Osteoblast (primary cell): Measurements from ENCODE around the gene FRMD4B. TPM values are rescaled to one million over a fixed set of nuclear protein-coding genes. Genes with fewer than 3 reads are reported as not detected.

Source experiments
- DNase-seq: peaks from one replicate; pipeline ENCODE4 v3.0.0; 2011; ENCODE audit warnings: low spot score, mixed read lengths; ENCODE audit not compliant: insufficient read length; ENCODE audit errors: missing footprints
- H2AFZ ChIP-seq: 2 replicates; pipeline ENCODE4 v1.6.0; 2011; ENCODE audit warnings: mild to moderate bottlenecking, low read length
- H3K27ac ChIP-seq: 2 replicates; pipeline ENCODE4 v1.5.1; 2011; ENCODE audit warnings: mild to moderate bottlenecking, low read depth, low read length, moderate library complexity
- H3K27me3 ChIP-seq: 2 replicates; pipeline ENCODE4 v1.6.0; 2012; ENCODE audit warnings: mild to moderate bottlenecking, control low read depth, inconsistent platforms, low read length, moderate library complexity; ENCODE audit not compliant: insufficient read depth
- H3K36me3 ChIP-seq: 2 replicates; pipeline ENCODE4 v1.5.1; 2011; ENCODE audit warnings: mild to moderate bottlenecking, low read length, control low read depth, moderate library complexity; ENCODE audit not compliant: insufficient read depth
- H3K4me1 ChIP-seq: 2 replicates; pipeline ENCODE4 v1.5.1; 2011; ENCODE audit warnings: mild to moderate bottlenecking, low read length, control low read depth, moderate library complexity; ENCODE audit not compliant: insufficient read depth
- H3K4me2 ChIP-seq: 2 replicates; pipeline ENCODE4 v1.6.0; 2011; ENCODE audit warnings: mild to moderate bottlenecking, low read length; ENCODE audit not compliant: insufficient read depth
- H3K4me3 ChIP-seq: fragments of 200-600 bp; sonication (generic); 3 replicates; pipeline ENCODE4 v1.5.1; 2012; ENCODE audit warnings: mild to moderate bottlenecking, low read length, inconsistent platforms; ENCODE audit not compliant: insufficient read depth
- H3K79me2 ChIP-seq: 2 replicates; pipeline ENCODE4 v1.6.0; 2012; ENCODE audit warnings: mild to moderate bottlenecking, low read length, control low read depth, inconsistent platforms; ENCODE audit not compliant: insufficient read depth
- H3K9me3 ChIP-seq: 2 replicates; pipeline ENCODE4 v1.5.1; 2011; ENCODE audit warnings: low read depth, low read length, control low read depth
- H4K20me1 ChIP-seq: 2 replicates; pipeline ENCODE4 v1.6.0; 2012; ENCODE audit warnings: mild to moderate bottlenecking, low read length, control low read depth; ENCODE audit not compliant: insufficient read depth
- total RNA-seq: library from RNA; depleted of rRNA; stranded (reverse); fragments of >200 nt; gene quantifications from 2 replicates; pipeline ENCODE4 v1.2.3, GENCODE V29; 2012
- TF ChIP-seq, protein P1 (sequence below): IDR thresholded peaks from 2 replicates; pipeline ENCODE4 v1.5.1; 2011; ENCODE audit warnings: mild to moderate bottlenecking, low read depth, low read length, moderate library complexity; ENCODE audit errors: extremely low read depth

The FRMD4B gene
- total RNA-seq, 1 donor, result 0.72 TPM

DNA sequence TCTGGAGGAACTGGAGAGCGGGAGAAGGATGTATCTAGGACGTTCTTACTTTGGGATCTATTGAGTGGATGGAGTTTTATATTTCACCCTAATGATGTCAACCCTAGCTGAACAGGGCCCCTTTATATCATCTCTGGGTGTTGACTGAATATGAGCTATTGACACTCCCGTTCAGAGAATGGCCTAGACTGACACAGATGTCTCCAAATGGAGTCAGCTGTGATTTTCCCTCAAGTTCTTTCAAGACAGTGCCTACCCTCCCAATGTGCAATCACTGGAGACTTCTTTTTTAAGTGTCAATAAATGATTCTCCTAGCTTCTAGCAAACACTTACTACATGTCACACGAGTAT lies 63.8 kb downstream of the FRMD4B start:
- no peak for DNase-seq
- H3K4me1 ChIP-seq, result peaks cover 7% of the 10 kb centered on the region
- no peak overlapping the region for H2AFZ ChIP-seq
- H3K79me2 ChIP-seq, result no peaks in the 10 kb centered on the region
- TF ChIP-seq, protein P1, sequence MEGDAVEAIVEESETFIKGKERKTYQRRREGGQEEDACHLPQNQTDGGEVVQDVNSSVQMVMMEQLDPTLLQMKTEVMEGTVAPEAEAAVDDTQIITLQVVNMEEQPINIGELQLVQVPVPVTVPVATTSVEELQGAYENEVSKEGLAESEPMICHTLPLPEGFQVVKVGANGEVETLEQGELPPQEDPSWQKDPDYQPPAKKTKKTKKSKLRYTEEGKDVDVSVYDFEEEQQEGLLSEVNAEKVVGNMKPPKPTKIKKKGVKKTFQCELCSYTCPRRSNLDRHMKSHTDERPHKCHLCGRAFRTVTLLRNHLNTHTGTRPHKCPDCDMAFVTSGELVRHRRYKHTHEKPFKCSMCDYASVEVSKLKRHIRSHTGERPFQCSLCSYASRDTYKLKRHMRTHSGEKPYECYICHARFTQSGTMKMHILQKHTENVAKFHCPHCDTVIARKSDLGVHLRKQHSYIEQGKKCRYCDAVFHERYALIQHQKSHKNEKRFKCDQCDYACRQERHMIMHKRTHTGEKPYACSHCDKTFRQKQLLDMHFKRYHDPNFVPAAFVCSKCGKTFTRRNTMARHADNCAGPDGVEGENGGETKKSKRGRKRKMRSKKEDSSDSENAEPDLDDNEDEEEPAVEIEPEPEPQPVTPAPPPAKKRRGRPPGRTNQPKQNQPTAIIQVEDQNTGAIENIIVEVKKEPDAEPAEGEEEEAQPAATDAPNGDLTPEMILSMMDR, result no peak
- H3K9me3 ChIP-seq, result no peaks in the 10 kb centered on the region
- no peaks in the 10 kb centered on the region for H3K36me3 ChIP-seq
- H3K27me3 ChIP-seq, result no peaks in the 10 kb centered on the region
- H3K4me2 ChIP-seq, result no peak overlapping the region
- H3K27ac ChIP-seq, result no peak overlapping the region
- no peaks in the 10 kb centered on the region for H4K20me1 ChIP-seq
- H3K4me3 ChIP-seq, result no peak overlapping the region

DNA sequence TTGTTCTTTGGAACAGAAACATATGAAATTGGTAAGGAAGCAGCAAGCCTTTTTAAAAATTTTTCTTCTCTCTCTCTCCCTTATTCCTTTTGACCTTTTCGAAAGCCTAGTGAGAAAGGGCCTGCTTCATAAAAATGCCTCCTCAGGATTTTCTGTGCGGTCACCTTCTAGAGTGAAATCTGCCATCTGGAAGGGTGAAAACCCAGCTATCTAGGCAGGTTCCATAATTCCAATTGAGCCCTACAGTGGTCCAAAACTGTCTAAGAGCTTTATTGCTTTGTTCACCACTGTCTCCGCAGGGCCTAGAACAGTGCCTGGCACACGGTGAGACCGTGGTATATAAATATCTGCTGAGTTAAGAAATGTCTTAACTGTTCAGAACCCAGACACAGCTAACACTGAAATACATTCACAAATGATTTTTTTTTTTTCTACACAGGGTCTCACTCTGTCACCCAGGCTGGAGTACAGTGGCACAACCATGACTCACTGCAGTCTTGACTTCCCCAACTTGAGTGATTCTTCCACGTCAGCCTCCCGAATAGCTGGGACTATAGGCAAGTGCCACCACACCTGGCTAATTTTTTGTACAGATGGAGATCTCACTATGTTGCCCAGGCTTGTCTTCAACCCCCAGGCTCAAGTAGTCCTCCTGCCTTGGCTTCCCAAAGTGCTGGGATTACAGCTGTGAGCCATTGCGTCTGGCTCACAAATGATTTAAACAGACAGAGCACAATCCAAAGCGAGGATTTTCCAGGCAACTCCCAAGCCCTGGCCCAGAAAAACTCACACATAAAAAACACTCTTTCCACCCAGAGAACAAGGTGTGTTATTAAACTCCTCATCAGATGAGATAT lies 64.4 kb downstream of the FRMD4B start:
- H3K27me3 ChIP-seq, result no peaks in the 10 kb centered on the region
- TF ChIP-seq, protein P1, result no peak

GRCh38 chr3:69320871-69321271 lies 65.0 kb downstream of the FRMD4B start:
- no peaks in the 10 kb centered on the region for H4K20me1 ChIP-seq
- H3K4me2 ChIP-seq, result no peak overlapping the region
- no peak overlapping the region for H3K27ac ChIP-seq
- no peaks in the 10 kb centered on the region for H3K79me2 ChIP-seq
- TF ChIP-seq, protein P1, result no peak
- H3K27me3 ChIP-seq, result no peaks in the 10 kb centered on the region
- H3K36me3 ChIP-seq, result no peaks in the 10 kb centered on the region
- peaks cover 2% of the 10 kb centered on the region for H3K4me1 ChIP-seq
- no peaks in the 10 kb centered on the region for H3K9me3 ChIP-seq
- no peak overlapping the region for H3K4me3 ChIP-seq
- no peak overlapping the region for H2AFZ ChIP-seq
- DNase-seq, result no peak

More for the DNA sequence above, 64.4 kb downstream of the FRMD4B start:
- no peak overlapping the region for H3K27ac ChIP-seq
- H3K79me2 ChIP-seq, result no peaks in the 10 kb centered on the region
- H2AFZ ChIP-seq, result no peak overlapping the region
- H3K4me3 ChIP-seq, result no peak overlapping the region
- H3K36me3 ChIP-seq, result no peaks in the 10 kb centered on the region
- no peaks in the 10 kb centered on the region for H3K9me3 ChIP-seq
- no peak overlapping the region for H3K4me2 ChIP-seq
- H4K20me1 ChIP-seq, result no peaks in the 10 kb centered on the region
- peaks cover 2% of the 10 kb centered on the region for H3K4me1 ChIP-seq
- no peak for DNase-seq

DNA sequence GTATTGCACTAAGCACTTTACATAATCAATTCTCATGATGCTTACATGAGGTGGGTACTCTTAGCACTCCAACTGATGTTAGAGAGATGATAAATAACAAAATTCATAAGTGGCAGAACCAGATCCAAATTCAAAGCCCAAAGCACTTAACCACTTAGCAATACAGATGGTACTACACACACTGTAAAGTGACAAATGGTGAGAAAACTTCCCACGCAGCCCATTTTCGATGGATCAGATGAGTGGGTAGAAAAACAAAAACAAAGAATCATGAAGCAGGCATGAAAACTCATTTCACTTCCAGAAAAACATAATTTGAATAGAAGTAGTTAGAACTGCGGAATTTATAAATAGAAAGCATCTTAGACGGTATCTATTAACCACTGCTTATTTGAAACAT lies 66.2 kb downstream of the FRMD4B start:
- Histone ChIP-seq H4K20me1 (no peaks in the 10 kb centered on the region), H3K9me3 (no peaks in the 10 kb centered on the region), H3K36me3 (no peaks in the 10 kb centered on the region), H3K27me3 (no peaks in the 10 kb centered on the region), H3K4me1 (peaks cover 2% of the 10 kb centered on the region), H3K27ac (no peak overlapping the region), H3K4me2 (no peak overlapping the region), H3K4me3 (no peak overlapping the region), H2AFZ (no peak overlapping the region), H3K79me2 (no peaks in the 10 kb centered on the region)
- peak; percentile 46 for DNase-seq
- TF ChIP-seq, protein P1, result no peak
